ENCODE data around the gene TOLLIP. TPM values are rescaled to one million over a fixed set of nuclear protein-coding genes. Genes with fewer than 3 reads are reported as not detected.
"Not testable (repeated sequence)": the region's sequence is repeated elsewhere in the genome, so short reads cannot be mapped to it uniquely, and the experiment has no call there.

Gene TOLLIP
- total RNA-seq, 1 experiment from 2014 or later = 53.4 TPM

GRCh38 chr11:1348146-1348795, 38.8 kb upstream of the TOLLIP start:
- H3K9me3 Mint-ChIP-seq (ENCODE audit: low read depth, unreplicated experiment) = no peaks in the 10 kb centered on the region
- CTCF ChIA-PET = no interaction called here
- H3K36me3 Mint-ChIP-seq (ENCODE audit: insufficient read depth, unreplicated experiment) = peaks cover 5% of the 10 kb centered on the region
- TF ChIP-seq CTCF (IDR thresholded peaks at IDR 0.05; ENCODE audit: unreplicated experiment) = no peak
- no TSS peak for BruUV-seq (replicated peaks)
- peaks cover 71% of the 10 kb centered on the region for H3K27me3 Mint-ChIP-seq (ENCODE audit: unreplicated experiment)
- intact Hi-C loops (cut with micrococcal nuclease; ENCODE audit: unreplicated experiment) = no loop called here
- no peak overlapping the region for H3K4me3 Mint-ChIP-seq (ENCODE audit: low read depth, unreplicated experiment)
- DNase-seq = no peak
- no peaks in the 10 kb centered on the region for H3K4me1 Mint-ChIP-seq (ENCODE audit: low read depth, unreplicated experiment)
- H3K27ac Mint-ChIP-seq (ENCODE audit: unreplicated experiment) = no peak overlapping the region

DNA sequence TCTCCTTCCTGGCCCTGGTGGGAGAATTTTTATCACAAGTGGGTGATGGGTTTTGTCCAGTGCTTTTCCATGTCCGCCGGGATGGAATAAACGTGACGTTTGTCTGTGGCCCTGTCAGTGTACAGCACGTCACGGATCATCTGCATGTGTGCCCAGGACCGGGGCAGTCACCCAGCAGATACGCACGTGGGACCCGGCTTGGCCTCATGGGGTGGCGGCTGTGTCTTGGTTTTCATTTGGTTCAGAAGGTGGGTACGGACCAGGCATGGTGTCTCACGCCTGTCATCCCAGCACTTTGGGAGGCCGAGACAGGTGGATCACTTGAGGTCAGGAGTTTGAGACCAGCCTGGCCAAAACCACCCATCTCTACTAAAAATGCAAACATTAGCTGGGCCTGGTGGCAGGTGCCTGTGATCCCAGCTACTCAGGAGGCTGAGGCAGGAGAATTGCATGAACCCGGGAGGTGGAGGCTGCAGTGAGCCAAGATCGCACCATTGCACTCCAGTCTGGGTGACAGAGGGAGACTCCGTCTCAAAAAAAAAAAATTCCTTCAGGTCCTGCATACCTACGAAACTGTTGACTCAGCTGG, 38.1 kb upstream of the TOLLIP start:
- peaks cover 65% of the 10 kb centered on the region for H3K27me3 Mint-ChIP-seq (ENCODE audit: unreplicated experiment)
- H3K36me3 Mint-ChIP-seq (ENCODE audit: insufficient read depth, unreplicated experiment); intact Hi-C loops (cut with micrococcal nuclease; ENCODE audit: unreplicated experiment); DNase-seq; H3K27ac Mint-ChIP-seq (ENCODE audit: unreplicated experiment); H3K9me3 Mint-ChIP-seq (ENCODE audit: low read depth, unreplicated experiment); BruUV-seq (replicated peaks); CTCF ChIA-PET; H3K4me1 Mint-ChIP-seq (ENCODE audit: low read depth, unreplicated experiment); H3K4me3 Mint-ChIP-seq (ENCODE audit: low read depth, unreplicated experiment): not testable (repeated sequence)

DNA sequence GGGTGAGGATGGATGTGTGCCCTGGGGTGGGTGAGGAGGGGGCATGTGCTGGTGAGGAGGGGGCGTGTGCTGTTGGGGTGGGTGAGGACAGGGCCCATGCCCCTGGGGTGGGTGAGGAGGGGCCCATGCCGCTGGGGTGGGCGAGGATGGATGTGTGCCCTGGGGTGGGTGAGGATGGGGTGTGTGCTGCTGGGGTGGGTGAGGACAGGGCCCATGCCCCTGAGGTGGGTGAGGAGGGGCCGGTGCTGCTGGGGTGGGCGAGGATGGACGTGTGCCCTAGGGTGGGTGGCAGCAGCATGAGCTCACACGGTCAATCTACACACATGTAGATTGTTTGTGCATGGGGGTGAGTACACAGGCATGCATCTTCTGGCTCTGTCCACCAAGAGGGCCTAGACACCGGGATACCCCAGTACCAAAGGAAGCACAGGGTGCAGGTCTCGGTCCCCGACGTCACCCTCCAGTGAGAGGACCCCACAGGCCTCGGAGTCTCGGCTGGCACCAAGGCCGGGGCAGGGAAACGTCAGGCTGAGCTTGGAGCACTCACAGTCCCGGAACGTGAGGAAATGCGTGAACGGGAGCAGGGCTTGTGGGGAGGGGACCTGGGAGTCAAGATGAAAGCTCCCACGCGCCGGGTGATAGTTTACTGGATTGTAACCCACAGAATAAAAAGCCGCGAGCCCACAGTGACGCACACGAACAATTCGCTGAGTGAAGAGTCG, 37.4 kb upstream of the TOLLIP start:
- peaks cover 65% of the 10 kb centered on the region for H3K27me3 Mint-ChIP-seq (ENCODE audit: unreplicated experiment)
- no peak overlapping the region for H3K4me3 Mint-ChIP-seq (ENCODE audit: low read depth, unreplicated experiment)
- intact Hi-C loops (cut with micrococcal nuclease; ENCODE audit: unreplicated experiment) = no loop called here
- TF ChIP-seq CTCF (IDR thresholded peaks at IDR 0.05; ENCODE audit: unreplicated experiment) = no peak
- H3K4me1 Mint-ChIP-seq (ENCODE audit: low read depth, unreplicated experiment) = no peaks in the 10 kb centered on the region
- H3K27ac Mint-ChIP-seq (ENCODE audit: unreplicated experiment) = no peak overlapping the region
- BruUV-seq (replicated peaks) = no TSS peak
- CTCF ChIA-PET = no interaction called here
- DNase-seq = no peak
- no peaks in the 10 kb centered on the region for H3K9me3 Mint-ChIP-seq (ENCODE audit: low read depth, unreplicated experiment)
- peaks cover 5% of the 10 kb centered on the region for H3K36me3 Mint-ChIP-seq (ENCODE audit: insufficient read depth, unreplicated experiment)

DNA sequence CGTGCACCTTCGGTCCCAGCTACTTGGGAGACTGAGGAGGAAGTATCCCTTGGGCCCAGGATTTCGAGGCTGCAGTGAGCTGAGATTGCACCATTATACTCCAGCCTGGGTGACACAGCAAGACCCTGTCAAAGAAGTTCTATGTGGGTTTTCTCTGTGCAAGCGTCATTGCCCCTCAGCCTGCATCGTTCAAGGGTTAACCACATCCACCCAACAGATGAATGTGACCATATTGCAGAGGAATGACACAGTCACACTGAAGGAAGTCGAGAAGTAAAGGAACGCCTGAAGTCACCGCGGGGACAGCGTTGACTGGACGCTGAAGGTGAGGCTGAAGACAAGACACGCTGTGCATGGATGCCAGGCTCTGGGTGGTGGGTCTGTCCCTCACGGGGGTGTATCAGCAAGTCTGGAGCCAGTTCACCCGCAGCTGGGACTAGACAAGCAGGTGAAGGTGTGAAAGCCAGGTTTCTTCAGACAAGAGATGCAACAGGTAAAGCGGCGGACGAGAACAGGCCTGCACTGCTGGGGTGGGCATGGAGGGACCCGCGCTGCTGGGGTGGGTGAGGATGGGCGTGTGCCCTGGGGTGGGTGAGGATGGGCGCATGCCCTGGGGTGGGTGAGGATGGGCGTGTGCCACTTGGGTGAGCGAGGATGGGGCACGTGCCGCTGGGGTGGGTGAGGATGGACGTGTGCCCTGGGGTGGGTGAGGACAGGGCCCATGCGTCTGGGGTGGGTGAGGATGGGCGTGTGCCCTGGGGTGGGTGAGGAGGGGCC, 36.5 kb upstream of the TOLLIP start:
- Mint-ChIP-seq H3K4me3 (ENCODE audit: low read depth, unreplicated experiment) (no peak overlapping the region), H3K27ac (ENCODE audit: unreplicated experiment) (no peak overlapping the region), H3K4me1 (ENCODE audit: low read depth, unreplicated experiment) (no peaks in the 10 kb centered on the region), H3K9me3 (ENCODE audit: low read depth, unreplicated experiment) (no peaks in the 10 kb centered on the region), H3K36me3 (ENCODE audit: insufficient read depth, unreplicated experiment) (no peaks in the 10 kb centered on the region), H3K27me3 (ENCODE audit: unreplicated experiment) (peaks cover 59% of the 10 kb centered on the region)
- no TSS peak for BruUV-seq (replicated peaks)
- CTCF ChIA-PET = no interaction called here
- TF ChIP-seq CTCF (IDR thresholded peaks at IDR 0.05; ENCODE audit: unreplicated experiment) = no peak
- intact Hi-C loops (cut with micrococcal nuclease; ENCODE audit: unreplicated experiment) = no loop called here
- no peak for DNase-seq
